ENCODE data around the gene PGBD1. TPM values are rescaled to one million over a fixed set of nuclear protein-coding genes. Genes with fewer than 3 reads are reported as not detected.
A peak's percentile ranks its signal among the peaks of the same experiment; 100 is the strongest.

The PGBD1 gene
- total RNA-seq, 1 experiment from 2014 or later: 3.6 TPM

DNA sequence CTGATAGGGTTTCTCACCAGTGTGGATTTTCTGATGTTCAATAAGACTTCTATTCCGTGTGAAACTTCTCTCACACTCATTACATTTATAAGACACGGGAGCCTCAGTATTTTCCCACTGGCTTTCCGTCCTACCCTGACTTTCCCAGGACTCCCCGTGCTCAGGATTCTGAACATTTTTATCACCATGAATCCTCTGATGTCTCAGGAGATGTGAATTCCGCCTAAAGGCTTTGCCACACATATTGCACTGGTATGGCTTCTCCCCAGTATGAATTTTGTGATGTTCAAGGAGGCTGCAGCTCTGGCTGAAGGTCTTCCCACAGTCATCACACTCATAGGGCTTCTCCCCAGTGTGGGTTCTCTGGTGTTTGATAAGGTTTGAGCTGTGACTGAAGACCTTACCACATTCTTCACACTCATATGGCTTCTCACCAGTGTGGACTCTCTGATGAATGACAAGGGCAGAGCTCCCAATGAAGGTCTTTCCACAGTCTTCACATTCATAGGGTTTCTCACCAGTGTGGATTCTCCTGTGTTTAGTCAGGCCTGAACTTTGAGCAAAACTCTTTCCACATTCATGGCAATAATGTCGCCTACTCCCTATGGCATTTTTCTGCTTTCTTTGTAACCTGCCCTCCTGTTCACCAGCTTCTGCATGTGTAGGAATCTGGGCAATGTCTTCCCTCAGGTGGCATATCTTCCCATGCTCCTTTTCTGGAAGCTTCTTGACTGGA lies 36.0 kb upstream of the PGBD1 start:
- no peak overlapping the region for H2AFZ ChIP-seq
- no peaks in the 10 kb centered on the region for H3F3A ChIP-seq (ENCODE audit: insufficient read depth, low read depth)
- ChIA-PET POLR2A (ENCODE audit: unreplicated experiment) (interaction anchor here (0.7 kb wide), 1 partner anchor 24 kb away, joined by 4 read pairs; no protein-coding TSS in a partner anchor), CTCF (no interaction called here)
- intact Hi-C loops (cut with micrococcal nuclease; ENCODE audit: unreplicated experiment): no loop called here
- H3K9me3 ChIP-seq (ENCODE audit: insufficient read depth, low read depth): no peaks in the 10 kb centered on the region
- TF ChIP-seq EZH2 (IDR thresholded peaks at IDR 0.05; ENCODE audit: low read depth): no peak
- TF ChIP-seq, protein P1, sequence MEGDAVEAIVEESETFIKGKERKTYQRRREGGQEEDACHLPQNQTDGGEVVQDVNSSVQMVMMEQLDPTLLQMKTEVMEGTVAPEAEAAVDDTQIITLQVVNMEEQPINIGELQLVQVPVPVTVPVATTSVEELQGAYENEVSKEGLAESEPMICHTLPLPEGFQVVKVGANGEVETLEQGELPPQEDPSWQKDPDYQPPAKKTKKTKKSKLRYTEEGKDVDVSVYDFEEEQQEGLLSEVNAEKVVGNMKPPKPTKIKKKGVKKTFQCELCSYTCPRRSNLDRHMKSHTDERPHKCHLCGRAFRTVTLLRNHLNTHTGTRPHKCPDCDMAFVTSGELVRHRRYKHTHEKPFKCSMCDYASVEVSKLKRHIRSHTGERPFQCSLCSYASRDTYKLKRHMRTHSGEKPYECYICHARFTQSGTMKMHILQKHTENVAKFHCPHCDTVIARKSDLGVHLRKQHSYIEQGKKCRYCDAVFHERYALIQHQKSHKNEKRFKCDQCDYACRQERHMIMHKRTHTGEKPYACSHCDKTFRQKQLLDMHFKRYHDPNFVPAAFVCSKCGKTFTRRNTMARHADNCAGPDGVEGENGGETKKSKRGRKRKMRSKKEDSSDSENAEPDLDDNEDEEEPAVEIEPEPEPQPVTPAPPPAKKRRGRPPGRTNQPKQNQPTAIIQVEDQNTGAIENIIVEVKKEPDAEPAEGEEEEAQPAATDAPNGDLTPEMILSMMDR (conservative IDR thresholded peaks at IDR 0.05): no peak
- no peaks in the 10 kb centered on the region for H4K20me1 ChIP-seq (ENCODE audit: insufficient read depth)
- H3K27ac ChIP-seq: no peak overlapping the region
- H3K36me3 ChIP-seq (ENCODE audit: low read depth): 0 out of 2 replicates have a peak, but pooled peaks cover 7% of the 10 kb centered on the region
- no TSS peak for BruUV-seq (replicated peaks)
- no peaks in the 10 kb centered on the region for H3K27me3 ChIP-seq (ENCODE audit: insufficient read depth, low read depth)
- no peaks in the 10 kb centered on the region for H3K9me2 ChIP-seq (ENCODE audit: insufficient read depth)
- H3K79me2 ChIP-seq (ENCODE audit: low read depth): peaks cover 5% of the 10 kb centered on the region; the same call in 1 of the 2 replicates
- no peak for DNase-seq
- no peak overlapping the region for H3K4me2 ChIP-seq
- no peaks in the 10 kb centered on the region for H3K4me1 ChIP-seq (replicated peaks; ENCODE audit: insufficient read depth)
- no peak overlapping the region for H3K4me3 ChIP-seq

DNA sequence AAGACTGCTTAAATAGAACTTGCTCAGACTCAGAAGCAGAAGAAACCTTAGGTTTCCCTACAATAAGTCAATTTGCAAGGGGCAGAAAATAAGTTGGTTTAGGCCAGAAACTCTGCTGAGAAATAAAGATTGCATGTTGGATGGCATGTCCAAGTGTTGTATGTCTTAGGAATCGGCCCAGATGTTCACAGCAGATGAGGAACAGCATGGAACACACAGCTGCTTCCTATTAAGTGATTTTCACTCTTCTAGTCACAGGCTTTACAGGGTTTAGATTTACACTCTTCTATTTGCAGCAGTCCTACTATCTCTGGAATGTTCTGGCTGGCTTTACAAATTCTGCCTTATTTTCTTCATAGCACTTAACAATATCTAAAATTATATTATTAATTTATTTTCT lies 32.5 kb upstream of the PGBD1 start:
- no peaks in the 10 kb centered on the region for H4K20me1 ChIP-seq (ENCODE audit: insufficient read depth)
- BruUV-seq (replicated peaks): no TSS peak
- H3K27me3 ChIP-seq (ENCODE audit: insufficient read depth, low read depth): no peaks in the 10 kb centered on the region
- H3K4me2 ChIP-seq: no peak overlapping the region
- ChIA-PET CTCF (no interaction called here), POLR2A (ENCODE audit: unreplicated experiment) (no interaction called here)
- H3F3A ChIP-seq (ENCODE audit: insufficient read depth, low read depth): no peaks in the 10 kb centered on the region
- TF ChIP-seq, protein P1 (conservative IDR thresholded peaks at IDR 0.05): no peak
- no peak for TF ChIP-seq EZH2 (IDR thresholded peaks at IDR 0.05; ENCODE audit: low read depth)
- no peak overlapping the region for H3K4me3 ChIP-seq
- H3K9me3 ChIP-seq (ENCODE audit: insufficient read depth, low read depth): 0 out of 2 replicates have a peak, but pooled peaks cover 2% of the 10 kb centered on the region
- peaks cover 19% of the 10 kb centered on the region for H3K4me1 ChIP-seq (replicated peaks; ENCODE audit: insufficient read depth)
- H3K9me2 ChIP-seq (ENCODE audit: insufficient read depth): no peaks in the 10 kb centered on the region
- DNase-seq: no peak
- H2AFZ ChIP-seq: no peak overlapping the region
- H3K79me2 ChIP-seq (ENCODE audit: low read depth): peaks cover 17% of the 10 kb centered on the region
- no peak overlapping the region for H3K27ac ChIP-seq
- H3K36me3 ChIP-seq (ENCODE audit: low read depth): 0 out of 2 replicates have a peak, but pooled peaks cover 7% of the 10 kb centered on the region
- intact Hi-C loops (cut with micrococcal nuclease; ENCODE audit: unreplicated experiment): no loop called here

DNA sequence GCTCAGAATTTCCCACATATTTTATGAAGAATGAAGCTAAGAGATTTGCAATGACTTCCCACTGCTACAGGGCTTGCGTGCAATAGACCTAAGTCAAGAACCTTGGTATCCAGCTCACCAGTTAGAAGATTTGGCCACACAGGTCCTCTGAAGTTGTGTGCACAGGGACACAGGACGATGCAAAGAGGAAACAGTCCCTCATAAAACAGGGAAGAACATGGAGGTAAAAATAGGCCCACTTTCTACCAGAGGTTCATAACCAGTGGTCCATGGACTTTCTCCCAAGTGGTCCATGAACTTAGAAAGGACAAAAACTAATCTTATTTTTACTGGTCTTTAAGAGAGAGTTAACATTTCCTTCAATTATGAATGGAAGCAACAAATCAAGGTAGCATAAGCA lies 30.6 kb upstream of the PGBD1 start:
- H3K9me3 ChIP-seq (ENCODE audit: insufficient read depth, low read depth): 0 out of 2 replicates have a peak, but pooled peaks cover 2% of the 10 kb centered on the region
- H2AFZ ChIP-seq: no peak overlapping the region
- ChIA-PET CTCF (no interaction called here), POLR2A (ENCODE audit: unreplicated experiment) (no interaction called here)
- peaks cover 19% of the 10 kb centered on the region for H3K4me1 ChIP-seq (replicated peaks; ENCODE audit: insufficient read depth)
- no peaks in the 10 kb centered on the region for H3K9me2 ChIP-seq (ENCODE audit: insufficient read depth)
- DNase-seq: no peak
- peak overlapping the region; percentile 99 for H3K4me3 ChIP-seq
- H3F3A ChIP-seq (ENCODE audit: insufficient read depth, low read depth): no peaks in the 10 kb centered on the region
- H3K79me2 ChIP-seq (ENCODE audit: low read depth): peaks cover 17% of the 10 kb centered on the region
- H3K4me2 ChIP-seq: peak overlapping the region; percentile 96
- H3K27ac ChIP-seq: no peak overlapping the region
- intact Hi-C loops (cut with micrococcal nuclease; ENCODE audit: unreplicated experiment): no loop called here
- TF ChIP-seq, protein P1 (conservative IDR thresholded peaks at IDR 0.05): no peak
- TF ChIP-seq EZH2 (IDR thresholded peaks at IDR 0.05; ENCODE audit: low read depth): no peak
- no TSS peak for BruUV-seq (replicated peaks)
- 0 out of 2 replicates have a peak, but pooled peaks cover 7% of the 10 kb centered on the region for H3K36me3 ChIP-seq (ENCODE audit: low read depth)
- no peaks in the 10 kb centered on the region for H4K20me1 ChIP-seq (ENCODE audit: insufficient read depth)
- no peaks in the 10 kb centered on the region for H3K27me3 ChIP-seq (ENCODE audit: insufficient read depth, low read depth)

Data from PC-9 (cell line).